GM20431 (cell line): ENCODE measurements around the gene PASK.

Experiments used
- in situ Hi-C: fragments of 300-500 bp; cut with MseI, MboI; formaldehyde crosslinking; loops from one replicate; pipeline ENCODE4 v1.15.0; 2020; ENCODE audit warnings: low sequenced_read_pairs; ENCODE audit not compliant: unreplicated experiment

PASK gene

DNA sequence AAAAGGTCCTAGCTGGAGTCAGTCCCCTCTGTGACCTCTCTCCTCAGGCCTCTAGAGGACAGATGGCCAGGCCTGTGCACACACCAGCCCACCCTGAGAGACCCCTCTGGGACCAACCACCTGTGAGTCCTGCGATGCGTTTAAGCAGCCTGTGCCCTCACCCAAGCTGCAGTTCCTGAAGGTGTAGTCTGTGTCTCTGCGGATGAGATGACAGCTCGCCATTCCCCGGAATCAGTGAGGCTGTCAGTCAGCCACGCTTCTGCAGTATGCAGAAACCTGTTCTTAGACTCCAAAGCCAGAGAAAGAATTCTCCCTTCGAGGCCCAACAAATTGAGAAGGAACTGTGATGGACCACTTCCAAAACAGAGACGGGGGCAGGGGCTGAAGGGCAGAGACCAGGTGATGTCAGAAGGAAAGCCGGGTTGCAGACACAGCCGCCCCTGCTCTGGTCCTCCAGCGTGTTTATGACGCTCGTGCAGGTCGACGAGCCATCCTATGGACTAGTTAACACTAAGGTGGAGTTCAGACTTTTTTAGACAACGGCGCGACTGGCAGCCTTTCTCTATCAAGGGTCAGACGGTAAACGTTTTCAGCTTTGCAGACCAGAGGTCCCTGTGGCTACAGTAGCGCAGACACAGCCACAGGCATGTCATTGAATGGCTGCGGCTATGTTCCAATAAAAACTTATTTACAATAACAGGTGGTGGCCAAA, 57.4 kb downstream of the PASK start:
- in situ Hi-C loops, result loop anchor here (10.0 kb wide), 1 partner anchor 53 kb away; the partner anchor contains the start of gene PASK

DNA sequence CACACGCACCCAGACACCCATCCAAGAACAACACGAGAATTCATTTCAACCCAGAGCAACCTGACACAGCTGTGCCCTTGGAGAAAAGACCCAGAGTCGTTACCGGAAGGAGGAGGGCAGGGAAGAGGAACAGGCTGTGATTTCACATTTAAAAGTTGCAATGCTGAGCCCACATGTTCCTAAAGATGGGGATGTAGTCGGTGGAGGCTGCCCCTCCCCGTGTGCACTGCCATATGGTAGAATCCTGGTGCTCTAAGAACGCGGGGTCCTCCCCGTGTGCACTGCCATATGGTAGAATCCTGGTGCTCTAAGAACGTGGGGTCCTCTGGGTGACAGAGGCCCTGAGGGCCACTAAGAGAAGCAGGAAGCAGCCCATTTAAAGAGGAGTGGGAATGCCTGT, 58.1 kb downstream of the PASK start:
- in situ Hi-C loops, result loop anchor here (10.0 kb wide), 1 partner anchor 54 kb away; the partner anchor contains the start of gene PASK

- in situ Hi-C loops, result no loop called here
Observed at GRCh38 chr2:241088791-241089732, 60.2 kb downstream of the PASK start.

- in situ Hi-C loops, result no loop called here
Observed at GRCh38 chr2:241088376-241088775, 60.9 kb downstream of the PASK start.

GRCh38 chr2:241087420-241088268, 61.6 kb downstream of the PASK start:
- in situ Hi-C loops, result no loop called here

GRCh38 chr2:241084856-241085444, 64.3 kb downstream of the PASK start:
- in situ Hi-C loops, result no loop called here

DNA sequence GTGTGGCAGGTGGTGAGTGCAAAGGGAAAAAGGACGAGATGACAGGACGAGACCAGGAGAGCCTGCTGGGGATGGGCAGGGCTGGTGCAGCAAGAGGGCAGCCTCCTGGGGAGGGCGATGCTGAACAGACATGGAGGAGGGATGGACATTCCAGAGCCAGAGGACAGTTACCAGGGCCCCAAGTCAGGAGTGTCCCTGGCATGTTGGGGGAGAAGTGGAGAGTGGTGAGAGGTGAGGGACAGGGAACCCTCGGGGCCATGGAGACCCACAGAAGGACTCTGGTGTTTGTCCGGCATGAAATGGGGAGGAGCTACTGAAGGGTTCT, 66.2 kb downstream of the PASK start:
- in situ Hi-C loops, result no loop called here

DNA sequence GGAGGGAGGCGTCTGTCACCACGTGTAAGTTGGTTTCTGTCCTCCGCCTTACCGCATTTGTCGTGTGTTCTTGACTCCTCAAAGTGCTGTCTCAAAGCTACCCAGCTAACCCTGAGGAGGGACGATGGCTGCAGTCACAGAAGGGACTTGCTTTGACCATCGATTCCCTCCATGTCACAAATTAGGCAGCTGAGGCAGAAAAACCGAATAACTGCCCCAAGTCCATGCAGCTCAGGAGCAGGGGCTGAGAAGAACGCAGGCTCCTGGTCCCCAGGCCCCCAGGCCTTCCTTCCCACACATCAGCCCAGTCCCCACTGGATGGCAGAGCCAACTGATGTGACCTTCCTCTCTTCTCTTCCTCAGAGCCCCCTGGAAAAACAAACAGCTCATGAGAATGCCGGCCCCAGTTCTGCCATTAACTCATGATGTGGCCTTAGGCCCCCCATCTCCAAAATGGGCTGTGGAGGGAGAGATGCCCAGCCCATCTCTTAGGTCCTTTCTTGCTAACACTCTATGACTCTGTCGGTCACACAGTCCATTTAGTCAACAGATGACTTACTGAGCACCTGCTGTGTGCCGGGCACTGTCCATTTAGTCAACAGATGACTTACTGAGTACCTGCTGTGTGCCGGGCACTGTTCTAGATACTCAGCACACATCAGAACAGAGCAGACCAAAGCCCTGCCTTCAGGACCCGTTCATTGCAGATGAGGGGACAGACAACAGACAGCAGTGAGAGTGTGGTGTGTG, 66.8 kb downstream of the PASK start:
- in situ Hi-C loops, result no loop called here

DNA sequence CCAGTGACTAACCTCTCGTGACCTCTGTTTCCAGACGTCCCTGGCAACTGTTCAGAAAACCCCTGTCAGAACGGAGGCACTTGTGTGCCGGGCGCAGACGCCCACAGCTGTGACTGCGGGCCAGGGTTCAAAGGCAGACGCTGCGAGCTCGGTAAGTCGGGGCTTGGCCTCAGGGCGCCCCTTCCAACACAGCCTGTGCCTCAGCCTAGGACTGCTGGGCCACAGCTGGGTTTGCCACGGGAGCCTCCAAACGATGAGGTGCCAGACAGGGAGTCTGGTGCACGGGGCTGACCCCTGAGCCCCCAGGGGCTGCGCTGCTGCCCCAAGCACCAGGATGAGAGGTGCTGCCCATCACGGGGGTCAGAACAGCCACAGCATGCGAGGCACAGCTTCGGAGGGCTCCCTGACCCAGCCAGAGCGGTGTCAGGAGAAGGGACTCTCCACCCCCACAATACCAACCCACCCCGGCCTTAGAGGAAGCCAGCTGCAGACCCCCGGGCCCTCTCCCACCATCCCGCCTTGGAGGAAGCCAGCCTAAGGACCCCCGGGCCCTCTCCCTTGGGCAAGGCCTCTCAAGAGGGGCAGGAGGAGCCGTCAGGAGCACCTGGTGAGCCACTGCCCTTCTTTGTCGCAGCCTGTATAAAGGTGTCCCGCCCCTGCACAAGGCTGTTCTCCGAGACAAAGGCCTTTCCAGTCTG, 67.5 kb downstream of the PASK start:
- in situ Hi-C loops, result no loop called here

DNA sequence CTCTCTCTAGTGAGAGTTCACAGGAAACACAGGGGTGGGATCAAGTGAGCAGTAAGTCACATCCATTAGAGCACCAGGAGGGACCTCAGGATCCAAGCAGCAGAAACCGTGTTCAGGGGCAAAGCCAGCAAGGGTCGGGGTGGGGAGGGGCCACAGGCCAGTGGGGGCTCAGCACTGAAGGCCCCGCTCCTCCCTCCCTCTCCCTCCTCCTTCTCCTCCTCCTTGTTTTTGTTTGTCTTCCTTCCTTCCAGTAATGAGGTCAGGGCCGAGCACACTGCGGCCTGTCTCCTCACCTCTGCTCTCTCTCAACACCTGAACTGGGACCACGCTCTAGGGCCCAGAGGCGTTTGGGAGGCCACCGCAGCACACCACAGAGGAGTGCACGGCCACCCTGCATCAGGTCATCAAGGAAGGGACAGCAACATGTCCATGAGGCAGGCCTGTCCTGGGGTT, 68.1 kb downstream of the PASK start:
- in situ Hi-C loops, result no loop called here

GRCh38 chr2:241080405-241081189, 68.7 kb downstream of the PASK start:
- in situ Hi-C loops, result no loop called here

DNA sequence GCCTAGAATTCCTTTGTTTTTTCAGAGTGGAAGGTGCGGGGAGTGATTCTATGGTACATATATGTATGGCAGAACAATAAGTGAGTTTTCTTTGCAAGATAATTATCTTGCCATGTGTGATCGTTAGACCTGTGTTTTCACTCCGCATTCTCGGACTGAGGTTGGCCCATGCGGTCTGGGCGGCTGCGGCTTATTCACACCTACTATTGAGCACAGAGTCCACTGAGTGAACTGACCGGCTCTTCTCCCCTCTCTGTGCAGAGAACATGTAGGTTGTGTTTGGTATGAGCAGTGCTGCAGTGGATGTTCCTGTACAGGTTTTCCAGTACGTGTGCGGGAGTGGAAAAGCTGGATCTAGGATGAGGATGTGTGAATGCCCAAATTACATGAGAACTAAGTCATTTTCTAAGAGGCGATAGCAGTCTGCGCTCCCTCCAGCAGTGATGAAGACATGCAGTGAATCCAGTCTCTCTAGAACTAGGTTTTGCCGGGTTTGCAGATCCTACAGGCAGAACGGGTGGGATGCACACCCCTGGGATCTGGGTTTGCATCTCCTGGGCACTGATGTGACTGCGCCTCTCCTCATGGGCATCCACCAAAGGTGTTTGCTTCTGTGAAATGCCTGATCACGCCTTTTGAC, 74.3 kb downstream of the PASK start:
- in situ Hi-C loops, result no loop called here

GRCh38 chr2:241074065-241074818, 75.0 kb downstream of the PASK start:
- in situ Hi-C loops, result no loop called here

GRCh38 chr2:241073166-241074064, 75.9 kb downstream of the PASK start:
- in situ Hi-C loops, result no loop called here

- in situ Hi-C loops, result no loop called here
Observed at GRCh38 chr2:241072553-241073165, 76.6 kb downstream of the PASK start.
